NOMO-1 treated with dmso at 0.1 percent for 144 hours (cell line): Measurements from ENCODE around the gene LEKR1.
A peak's percentile ranks its signal among the peaks of the same experiment; 100 is the strongest.

ENCODE experiments used
- DNase-seq: peaks from one replicate; lab custom pipeline; 2025; ENCODE audit not compliant: unreplicated experiment; lab: John Stamatoyannopoulos, UW

The LEKR1 gene

GRCh38 chr3:156973954-156974353 is 147.8 kb downstream of the LEKR1 start:
- no peak for DNase-seq

GRCh38 chr3:156974931-156975330 is 148.8 kb downstream of the LEKR1 start:
- no peak for DNase-seq

- DNase-seq: no peak
These were observed 149.6 kb downstream of the LEKR1 start for GRCh38 chr3:156975721-156976120.

- DNase-seq: no peak
These were observed 150.8 kb downstream of the LEKR1 start for GRCh38 chr3:156976933-156977332.

DNA sequence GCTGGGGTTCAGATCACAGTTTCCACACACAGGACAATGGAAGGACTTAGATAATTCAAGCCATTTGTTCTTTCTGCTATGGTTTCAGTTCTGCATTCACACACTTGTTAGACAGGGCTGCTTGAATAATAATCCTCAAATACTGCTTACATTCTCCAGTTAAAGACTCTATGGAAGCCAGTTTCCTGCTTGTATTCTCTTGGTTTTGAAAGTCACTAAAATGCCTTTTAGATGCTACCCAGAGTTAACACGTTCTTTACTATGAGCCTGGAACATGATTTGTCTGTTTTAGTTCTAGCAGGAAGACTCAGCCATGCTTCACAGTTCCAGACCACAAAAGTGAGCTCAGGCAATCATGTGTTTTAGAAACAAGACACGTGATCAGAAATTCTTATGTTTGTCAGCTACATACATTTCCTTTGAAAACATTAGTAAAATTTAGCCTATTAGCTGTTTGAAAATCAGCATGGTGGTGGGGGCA is 152.4 kb downstream of the LEKR1 start:
- DNase-seq: peak; percentile 27

DNA sequence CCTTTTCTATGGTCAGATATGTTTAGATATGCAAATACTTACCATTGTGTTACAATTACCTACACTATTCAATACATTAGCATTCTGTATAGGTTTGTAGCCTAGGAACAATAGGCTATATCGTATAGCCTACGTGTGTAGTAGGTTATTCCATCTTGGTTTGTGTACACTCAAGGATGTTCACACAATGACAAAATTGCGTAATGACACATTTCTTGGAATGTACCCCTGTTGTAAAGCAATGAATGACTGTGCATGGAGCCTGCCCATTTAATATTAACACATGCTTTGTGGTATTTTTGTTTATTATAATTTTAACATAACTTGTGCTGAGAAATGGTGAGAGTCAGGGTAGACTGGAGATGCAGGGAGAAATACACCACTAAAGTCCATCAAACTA is 154.9 kb downstream of the LEKR1 start:
- DNase-seq: no peak

DNA sequence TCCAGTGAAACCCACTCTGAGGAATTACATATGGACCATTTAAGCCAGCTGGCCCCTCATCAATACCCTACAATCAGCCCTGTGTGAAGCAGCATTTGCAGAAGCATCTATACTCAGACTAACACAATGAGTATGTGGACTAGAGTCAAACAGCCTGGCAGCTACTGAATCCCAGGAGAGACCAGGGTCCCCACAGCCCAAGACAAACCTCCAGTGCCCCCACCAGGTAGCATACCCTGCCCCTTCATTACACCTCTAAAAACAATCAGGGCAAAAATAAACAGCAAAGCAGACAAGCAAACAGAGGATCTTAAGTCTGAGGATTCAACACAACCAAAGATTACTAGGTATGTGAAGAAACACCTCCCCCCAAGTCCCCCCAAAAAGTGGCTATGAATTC is 157.4 kb downstream of the LEKR1 start:
- no peak for DNase-seq

- peak; percentile 14 for DNase-seq
These were observed 159.6 kb downstream of the LEKR1 start for GRCh38 chr3:156985711-156986110.

DNA sequence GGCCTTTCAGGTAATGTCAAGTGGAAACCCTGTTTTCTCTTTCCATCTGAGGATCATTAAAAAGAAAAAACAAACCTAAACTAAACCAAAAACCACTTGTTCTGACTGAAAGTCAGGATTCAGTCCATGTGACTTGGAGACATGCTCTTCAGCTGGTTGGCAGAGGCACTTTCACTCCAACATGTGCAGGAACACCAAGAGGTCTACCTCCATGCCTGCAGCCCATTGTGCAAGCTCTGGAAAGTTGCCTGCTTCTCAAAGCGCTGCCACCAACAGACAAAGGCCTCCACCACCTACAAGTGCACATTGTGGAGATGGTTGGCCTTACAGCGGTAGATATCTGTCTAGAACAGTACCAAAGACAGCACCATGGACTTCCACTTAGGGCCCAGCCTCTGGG is 161.8 kb downstream of the LEKR1 start:
- DNase-seq: no peak

- DNase-seq: no peak
These were observed 171.2 kb downstream of the LEKR1 start for GRCh38 chr3:156997351-156997750.

- no peak for DNase-seq
These were observed 175.2 kb downstream of the LEKR1 start for GRCh38 chr3:157001221-157001957.

GRCh38 chr3:157021679-157022078 is 195.5 kb downstream of the LEKR1 start:
- DNase-seq: no peak

- no peak for DNase-seq
These were observed 197.1 kb downstream of the LEKR1 start for GRCh38 chr3:157023226-157023625.

- no peak for DNase-seq
These were observed 199.9 kb downstream of the LEKR1 start for GRCh38 chr3:157026091-157026490.

DNA sequence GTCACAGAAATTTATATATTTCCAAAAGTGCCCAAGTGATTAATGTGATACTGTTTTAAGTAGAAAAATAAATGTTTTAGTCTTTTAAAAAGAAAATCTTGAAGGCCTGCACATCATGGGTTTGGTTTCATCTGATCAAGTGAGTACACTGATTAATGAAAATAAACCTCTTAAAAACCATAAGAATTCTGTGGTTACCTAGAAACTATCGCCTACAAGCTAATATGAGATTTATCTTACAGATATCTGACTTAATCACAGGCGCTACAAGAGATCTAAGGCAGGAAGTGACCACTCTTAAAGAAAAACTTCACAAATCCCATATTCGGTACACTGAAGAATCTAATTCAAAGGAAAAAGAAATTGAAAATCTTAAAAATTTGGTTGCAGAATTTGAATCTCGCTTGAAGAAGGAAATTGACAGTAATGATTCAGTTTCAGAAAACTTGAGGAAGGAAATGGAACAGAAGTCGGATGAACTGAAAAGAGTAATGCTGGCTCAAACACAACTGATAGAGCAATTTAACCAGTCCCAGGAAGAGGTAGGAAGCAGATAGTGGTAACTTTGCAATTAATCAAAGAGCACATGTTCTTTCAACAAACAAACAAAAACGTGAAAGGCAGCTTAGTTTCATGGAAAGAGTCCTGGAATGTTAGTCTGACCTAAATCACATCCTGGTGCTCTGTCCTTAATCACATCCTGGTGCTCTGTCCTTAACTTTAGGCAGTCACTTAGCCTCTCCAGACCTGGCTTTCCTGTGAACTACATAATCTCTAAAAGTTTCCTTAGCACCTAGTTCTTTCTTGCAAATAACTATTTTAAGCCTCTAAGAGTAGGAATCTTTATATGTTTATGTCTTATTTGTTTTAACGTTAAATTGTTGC is 201.9 kb downstream of the LEKR1 start:
- no peak for DNase-seq

DNA sequence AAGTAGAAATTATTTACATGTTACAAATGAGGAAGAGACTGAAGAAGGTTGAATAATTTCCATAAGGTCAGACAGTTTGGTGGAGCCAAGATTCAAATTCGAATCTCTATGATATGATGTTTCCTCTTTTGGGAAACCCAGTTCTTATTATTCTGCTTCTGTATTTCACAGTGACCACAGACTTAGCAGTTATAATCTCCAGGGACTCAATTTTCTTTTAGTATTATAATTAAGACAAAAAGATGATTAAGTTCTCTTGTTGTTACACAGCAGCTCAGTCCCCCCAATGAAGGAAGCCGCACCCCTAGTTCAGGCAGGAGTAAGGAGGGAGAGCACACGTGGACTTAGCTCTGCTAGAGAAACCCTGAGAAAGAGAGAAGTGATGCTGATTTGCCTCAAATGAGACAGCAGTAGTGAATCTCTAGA is 203.2 kb downstream of the LEKR1 start:
- DNase-seq: peak; percentile 57

GRCh38 chr3:157030712-157031111 is 204.6 kb downstream of the LEKR1 start:
- DNase-seq: no peak

GRCh38 chr3:157033001-157033400 is 206.8 kb downstream of the LEKR1 start:
- no peak for DNase-seq

GRCh38 chr3:157040456-157040855 is 214.3 kb downstream of the LEKR1 start:
- no peak for DNase-seq

- no peak for DNase-seq
These were observed 216.1 kb downstream of the LEKR1 start for GRCh38 chr3:157042226-157042625.

GRCh38 chr3:157043771-157044170 is 217.6 kb downstream of the LEKR1 start:
- no peak for DNase-seq

DNA sequence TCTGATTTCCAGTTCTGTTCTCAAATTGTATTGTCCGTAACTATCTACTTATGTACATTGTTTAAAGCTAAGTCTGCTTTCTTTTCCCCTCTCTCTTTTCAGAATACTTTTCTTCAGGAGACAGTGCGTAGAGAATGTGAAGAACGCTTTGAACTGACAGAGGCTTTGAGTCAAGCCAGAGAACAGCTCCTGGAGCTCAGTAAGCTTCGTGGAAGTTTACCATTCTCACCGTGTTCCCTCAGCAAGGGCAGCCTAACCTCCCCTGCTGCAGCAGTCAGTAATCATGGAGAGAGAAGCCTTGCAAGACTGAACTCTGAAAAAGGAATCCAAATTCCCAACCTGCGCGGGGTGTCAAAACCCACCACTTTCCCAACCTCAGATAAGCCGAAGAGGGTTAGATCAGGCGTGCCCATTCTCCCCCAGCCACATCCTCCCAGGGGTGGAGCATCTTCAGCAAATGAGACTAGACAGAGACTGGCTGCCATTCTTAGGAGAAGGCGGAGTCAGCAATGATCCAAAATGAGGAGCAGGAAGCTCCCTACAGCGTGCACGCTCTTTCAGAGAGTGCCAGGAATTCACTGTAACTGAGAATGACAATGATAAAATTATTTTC is 219.2 kb downstream of the LEKR1 start:
- no peak for DNase-seq
